GM06990 (cell line): ENCODE measurements around the gene BUD13.

Source experiments
- DNase-seq: peaks from one replicate; pipeline ENCODE4 v3.0.0-alpha.2; 2011; ENCODE audit not compliant: insufficient read length; ENCODE audit errors: extremely low read depth
- H3K27me3 ChIP-seq: replicated peaks from 2 replicates; pipeline ENCODE4 v1.6.0; 2011; ENCODE audit warnings: low read length; ENCODE audit not compliant: control insufficient read depth, insufficient read depth
- H3K36me3 ChIP-seq: 2 replicates; pipeline ENCODE4 v1.5.1; 2011; ENCODE audit warnings: low read length; ENCODE audit not compliant: control insufficient read depth, insufficient read depth
- H3K4me3 ChIP-seq: replicated peaks from 2 replicates; pipeline ENCODE4 v1.5.1; 2011; ENCODE audit warnings: low read depth, mild to moderate bottlenecking, control low read depth, low read length
- TF ChIP-seq, protein P1 (sequence below): IDR thresholded peaks from 2 replicates; pipeline ENCODE4 v1.5.1; 2011; ENCODE audit warnings: low read length, control low read depth, mild to moderate bottlenecking, inconsistent platforms; ENCODE audit not compliant: insufficient read depth, poor library complexity, severe bottlenecking

The BUD13 gene

DNA sequence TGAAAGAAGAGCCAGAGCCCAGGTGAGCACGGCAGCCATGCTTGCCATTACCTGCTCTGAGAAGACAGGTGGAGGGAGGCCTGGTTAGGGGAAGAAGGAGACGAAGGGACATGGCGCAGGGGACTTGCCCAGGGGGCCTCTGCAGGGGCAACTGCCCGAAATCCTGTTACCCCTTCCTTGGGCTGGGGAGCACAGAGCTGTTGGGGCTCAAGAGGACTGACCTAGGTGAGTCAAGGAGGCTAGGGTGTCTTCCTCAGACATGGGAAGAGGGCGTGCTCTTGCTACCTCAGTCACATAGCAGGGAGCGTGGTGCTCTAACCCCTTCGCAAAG, 19.0 kb upstream of the BUD13 start, which contains the start of gene APOA5:
APOA5 (minus strand) TSS at position 67 of the 331 bp plus-strand sequence; CDS start at position 48, 19 bp downstream.
- H3K4me3 ChIP-seq, result no peak within 1 kb of the TSS
- no peaks in the 10 kb centered on the region for H3K36me3 ChIP-seq
- TF ChIP-seq, protein P1, sequence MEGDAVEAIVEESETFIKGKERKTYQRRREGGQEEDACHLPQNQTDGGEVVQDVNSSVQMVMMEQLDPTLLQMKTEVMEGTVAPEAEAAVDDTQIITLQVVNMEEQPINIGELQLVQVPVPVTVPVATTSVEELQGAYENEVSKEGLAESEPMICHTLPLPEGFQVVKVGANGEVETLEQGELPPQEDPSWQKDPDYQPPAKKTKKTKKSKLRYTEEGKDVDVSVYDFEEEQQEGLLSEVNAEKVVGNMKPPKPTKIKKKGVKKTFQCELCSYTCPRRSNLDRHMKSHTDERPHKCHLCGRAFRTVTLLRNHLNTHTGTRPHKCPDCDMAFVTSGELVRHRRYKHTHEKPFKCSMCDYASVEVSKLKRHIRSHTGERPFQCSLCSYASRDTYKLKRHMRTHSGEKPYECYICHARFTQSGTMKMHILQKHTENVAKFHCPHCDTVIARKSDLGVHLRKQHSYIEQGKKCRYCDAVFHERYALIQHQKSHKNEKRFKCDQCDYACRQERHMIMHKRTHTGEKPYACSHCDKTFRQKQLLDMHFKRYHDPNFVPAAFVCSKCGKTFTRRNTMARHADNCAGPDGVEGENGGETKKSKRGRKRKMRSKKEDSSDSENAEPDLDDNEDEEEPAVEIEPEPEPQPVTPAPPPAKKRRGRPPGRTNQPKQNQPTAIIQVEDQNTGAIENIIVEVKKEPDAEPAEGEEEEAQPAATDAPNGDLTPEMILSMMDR, result no peak
- DNase-seq, result no peak
- H3K27me3 ChIP-seq, result no peaks in the 10 kb centered on the region

DNA sequence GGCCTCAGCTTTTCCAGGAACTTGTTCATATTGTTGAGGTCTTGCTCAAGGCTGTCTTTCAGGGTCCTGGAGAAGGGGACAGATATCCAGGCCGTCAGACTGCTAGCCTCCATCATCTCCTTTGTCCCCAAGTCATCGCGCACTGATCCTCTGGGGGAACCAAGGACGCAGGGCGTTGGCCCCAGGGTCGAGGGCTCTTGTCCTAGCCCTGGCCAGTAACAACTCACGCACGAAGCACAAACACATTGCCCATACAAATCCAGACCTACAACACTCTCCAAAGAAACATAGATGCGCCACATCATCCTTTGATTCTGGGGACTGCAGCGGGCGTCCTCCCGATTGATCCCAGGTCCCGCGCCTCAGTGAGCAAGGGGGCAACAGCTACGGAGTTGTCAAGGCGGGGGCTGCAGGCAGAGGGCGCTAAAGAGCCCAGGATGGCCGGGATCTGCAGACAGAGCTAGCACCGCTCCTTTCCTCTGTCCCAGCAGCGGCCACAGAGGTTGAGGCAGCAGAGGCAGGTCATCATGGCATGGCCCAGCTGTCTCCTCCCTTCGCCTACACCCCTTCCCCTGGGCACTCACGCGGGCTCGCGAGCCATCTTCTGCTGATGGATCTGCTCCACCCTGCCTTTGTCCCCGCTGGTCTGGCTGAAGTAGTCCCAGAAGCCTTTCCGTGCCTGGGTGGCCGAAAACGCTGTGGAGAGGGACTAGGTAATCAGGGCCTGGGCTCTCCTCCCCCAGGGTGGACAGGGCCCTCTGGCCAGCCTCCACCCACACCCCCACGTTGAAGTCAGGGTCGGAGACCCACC, 18.4 kb upstream of the BUD13 start:
- TF ChIP-seq, protein P1, result peak; percentile 94
- DNase-seq, result peak; percentile 54
- Histone ChIP-seq H3K4me3 (no peak overlapping the region), H3K27me3 (no peaks in the 10 kb centered on the region), H3K36me3 (peaks cover 2% of the 10 kb centered on the region; the same call in 1 of the 2 replicates)

DNA sequence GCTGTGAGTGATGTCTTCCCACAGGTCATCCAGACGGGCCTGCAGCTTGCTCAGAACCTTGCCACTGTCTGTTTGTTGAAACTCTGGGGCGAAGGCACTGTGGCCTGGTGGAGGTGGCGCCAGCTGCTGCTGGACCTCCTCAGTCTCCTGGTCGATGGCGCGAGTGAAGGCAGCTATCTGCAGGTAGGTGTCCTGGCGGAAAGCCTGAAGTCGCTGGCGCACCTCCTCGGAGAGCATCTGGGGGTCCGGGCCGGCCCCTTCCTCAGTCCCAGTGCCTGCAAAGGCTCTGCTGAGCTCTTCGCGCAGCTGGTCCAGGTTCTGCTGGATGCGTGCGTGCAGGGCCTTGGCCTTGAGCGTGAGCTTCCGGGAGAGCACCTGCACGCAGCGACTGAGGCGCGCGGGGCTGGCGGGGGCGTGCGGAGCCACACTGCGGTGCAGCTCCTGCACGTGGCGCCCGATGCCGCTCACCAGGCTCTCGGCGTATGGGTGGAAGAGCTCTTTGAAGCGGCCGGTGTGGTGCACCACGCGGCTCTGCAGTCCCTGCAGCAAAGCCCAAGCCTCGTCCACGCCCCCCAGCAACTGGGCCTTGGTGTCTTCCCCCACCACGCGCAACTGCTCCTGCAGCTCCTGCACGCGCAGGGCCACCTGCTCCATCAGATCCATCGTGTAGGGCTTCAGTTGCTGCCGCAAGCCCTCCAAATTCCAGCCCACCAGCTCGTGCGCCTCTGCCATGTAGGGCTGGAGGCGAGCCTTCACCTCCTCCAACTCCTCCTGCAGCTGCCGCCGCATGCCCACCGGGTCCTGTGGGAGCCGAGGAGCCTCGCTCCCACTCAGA, 17.6 kb upstream of the BUD13 start:
- Histone ChIP-seq H3K4me3 (no peak overlapping the region), H3K36me3 (peaks cover 7% of the 10 kb centered on the region), H3K27me3 (no peaks in the 10 kb centered on the region)
- no peak for DNase-seq
- TF ChIP-seq, protein P1, result no peak

DNA sequence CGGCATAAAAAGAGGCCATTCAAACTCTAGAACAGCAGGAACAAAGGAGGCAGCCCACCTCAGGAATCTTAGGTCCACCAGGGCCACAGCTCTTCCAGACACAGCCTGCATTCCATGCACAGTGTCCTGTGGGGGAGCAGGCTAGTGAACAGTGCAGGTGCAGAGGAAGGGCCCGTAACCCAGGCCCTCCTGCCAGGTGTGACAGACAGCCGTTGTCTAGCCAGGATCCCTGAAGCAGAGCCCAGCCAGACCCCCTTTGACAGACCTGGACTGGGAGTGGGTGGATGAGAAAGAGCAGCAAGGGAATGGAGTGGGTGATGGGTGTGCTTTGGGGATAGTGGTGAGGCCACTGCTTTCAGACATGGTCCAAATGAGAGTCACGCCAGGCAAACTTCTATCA, 16.2 kb upstream of the BUD13 start:
- Histone ChIP-seq H3K4me3 (no peak overlapping the region), H3K27me3 (no peaks in the 10 kb centered on the region), H3K36me3 (peaks cover 18% of the 10 kb centered on the region)
- no peak for DNase-seq
- TF ChIP-seq, protein P1, result no peak

DNA sequence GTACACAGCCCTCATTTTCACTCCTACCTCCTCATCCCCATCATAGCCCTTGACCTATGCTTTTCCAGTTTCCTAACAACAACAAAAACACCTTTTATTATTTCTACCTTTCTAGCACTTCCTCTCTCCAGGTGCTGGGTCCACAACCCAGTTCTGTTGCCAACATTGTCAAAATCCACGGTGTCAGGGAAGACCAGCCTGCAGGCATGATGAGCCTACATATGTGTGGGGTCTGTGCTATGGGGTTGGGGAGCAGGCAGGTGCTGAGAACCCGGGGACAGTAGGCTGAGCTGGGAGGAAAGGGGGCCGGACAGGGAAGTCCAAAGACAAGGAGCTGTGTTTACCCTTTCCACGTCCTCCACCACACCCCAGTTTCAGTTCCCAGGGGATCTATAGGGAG, 15.7 kb upstream of the BUD13 start:
- DNase-seq, result no peak
- Histone ChIP-seq H3K27me3 (no peaks in the 10 kb centered on the region), H3K4me3 (peak overlapping the region; percentile 78), H3K36me3 (peaks cover 19% of the 10 kb centered on the region)
- TF ChIP-seq, protein P1, result no peak
